Sigmoid colon (tissue), 7 donors: Measurements from ENCODE around the gene B4GALT2. TPM values are rescaled to one million over a fixed set of nuclear protein-coding genes. Genes with fewer than 3 reads are reported as not detected.

ENCODE experiments used
- DNase-seq: peaks from one replicate; pipeline ENCODE4 v3.0.0-alpha.2; 2019
- H3K27ac ChIP-seq, 4 donors: fragments of 200-600 bp; sonication (generic); one replicate each; pipeline ENCODE4 v1.5.1; 2016 to 2019; ENCODE audit warnings: mild to moderate bottlenecking in 1 of 4
- H3K27me3 ChIP-seq, 3 donors: fragments of 200-600 bp; sonication (generic); one replicate each; pipeline ENCODE4 v1.5.1; 2019; ENCODE audit warnings: mild to moderate bottlenecking in 1 of 3
- H3K36me3 ChIP-seq, 4 donors: fragments of 200-600 bp; sonication (generic); one replicate each; pipeline ENCODE4 v1.5.1; 2016 to 2019
- H3K4me1 ChIP-seq, 4 donors: fragments of 200-600 bp; sonication (generic); one replicate each; pipeline ENCODE4 v1.5.1; 2017 to 2019
- H3K4me3 ChIP-seq, 4 donors: fragments of 200-600 bp; sonication (generic); one replicate each; pipeline ENCODE4 v1.5.1; 2017 to 2019; ENCODE audit warnings: mild to moderate bottlenecking in 2 of 4, moderate library complexity in 1 of 4
- H3K9me3 ChIP-seq, 4 donors: fragments of 200-600 bp in 3 of 4; sonication (generic) in 3 of 4; one replicate each; pipeline versions ENCODE4 v1.5.1 to v1.6.1; 2013 to 2019
- EP300 ChIP-seq, 4 donors: sonication (generic); formaldehyde crosslinking; IDR thresholded peaks; one replicate each; pipeline ENCODE4 v1.6.1; 2017; ENCODE audit warnings: antibody characterized with exemption in 4 of 4
- POLR2A ChIP-seq, 2 donors: fragments of 450-650 bp; IDR thresholded peaks; one replicate each; pipeline ENCODE4 v1.6.1; 2016; ENCODE audit warnings: antibody characterized with exemption in 2 of 2, mild to moderate bottlenecking in 2 of 2, moderate library complexity in 2 of 2
- POLR2AphosphoS5 ChIP-seq, 4 donors: sonication (generic); formaldehyde crosslinking; IDR thresholded peaks; one replicate each; pipeline ENCODE4 v1.6.1; 2017; ENCODE audit warnings: antibody characterized with exemption in 4 of 4
- WGBS, 2 donors: extraction: QIAGEN DNeasy Blood & Tissue Kit; methylation state at CpG; one replicate each; pipeline ENCODE4 v1.1.7; 2013; 5-methylcytosine and 5-hydroxymethylcytosine counted together
- intact Hi-C: fragments of 100-400 bp; cut with DNase I; formaldehyde crosslinking; loops from one replicate; pipeline ENCODE4 v1.15.1; 2023
- polyA plus RNA-seq, 3 donors: library from polyadenylated mRNA; stranded (reverse); fragments of 200-250 nt; gene quantifications; one replicate each; pipeline ENCODE4 v1.2.3, GENCODE V29; 2013
- total RNA-seq, 4 donors: library from RNA; depleted of rRNA; stranded (reverse); fragments of >200 nt; gene quantifications; one replicate each; pipeline ENCODE4 v1.1.0, GENCODE V29; 2016
- TF ChIP-seq, protein P1 (sequence below), 4 experiments: fragments of 450-650 bp in 3 of 4; fragments of 200-600 bp in 1 of 4; IDR thresholded peaks; one replicate each; pipeline ENCODE4 v1.5.1; 2016 to 2019; ENCODE audit warnings: antibody characterized with exemption in 4 of 4, mild to moderate bottlenecking in 3 of 4, moderate library complexity in 2 of 4
- donor health status: healthy with polysubstance abuse.
- donor health status: Bipolar disorder and iron deficiency.
- donor health status: healthy.

Gene B4GALT2
- total and polyA plus RNA-seq, 7 donors: 14.8 to 55.9 (median 32.0) TPM

DNA sequence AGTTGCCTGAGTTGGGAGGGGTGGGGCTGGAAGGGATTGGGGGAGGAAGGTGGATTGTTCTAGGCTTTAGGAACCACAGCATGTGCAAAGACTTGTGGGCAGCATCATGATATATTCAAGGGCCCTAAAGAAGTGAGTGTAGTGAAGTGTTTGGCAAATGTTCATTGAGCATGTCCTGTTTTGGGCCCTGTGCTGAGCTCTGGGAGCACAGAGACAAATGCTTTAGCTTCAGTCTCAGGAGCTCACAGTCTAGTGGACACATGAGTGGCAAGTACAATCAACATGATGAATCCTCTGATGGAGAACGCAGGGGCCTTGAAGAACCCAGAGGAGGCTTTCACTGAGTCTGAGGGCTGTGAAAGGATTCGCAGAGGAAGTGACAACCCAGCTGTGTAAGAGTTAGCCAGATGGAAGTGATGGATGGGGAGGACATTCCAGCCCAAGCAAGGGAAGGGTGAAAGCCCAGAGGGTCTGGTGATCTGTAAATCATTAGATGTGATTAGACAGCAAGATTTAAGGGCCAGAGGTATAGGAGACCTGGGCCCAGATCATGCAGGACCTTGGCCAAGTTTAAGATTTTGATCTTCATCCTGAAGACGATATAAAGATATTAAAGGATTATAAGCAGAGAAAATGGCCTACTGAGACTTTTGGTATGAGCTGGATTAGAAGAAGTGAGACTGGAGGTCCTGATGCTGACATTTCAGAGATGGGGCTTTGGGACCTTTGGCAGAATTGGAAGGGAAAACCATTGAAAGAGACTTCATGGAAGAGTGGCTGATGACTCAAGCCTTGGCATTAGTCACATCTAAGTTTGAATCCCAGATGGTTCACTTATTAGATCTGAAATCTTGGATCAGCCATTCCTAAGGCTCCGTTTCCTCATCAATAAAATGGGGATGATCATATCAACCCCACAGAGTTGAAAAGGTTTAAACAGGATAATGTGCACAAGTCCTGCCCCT is 27.7 kb upstream of the B4GALT2 start:
- Histone ChIP-seq H3K4me3 (no peak overlapping the region), H3K4me1 (peaks cover 0 to 31% (median 24%) of the 10 kb centered on the region in 4 donors), H3K9me3 (no peaks in the 10 kb centered on the region), H3K27ac (no peak overlapping the region), H3K36me3 (peaks cover 0 to 20% (median 8%) of the 10 kb centered on the region in 4 donors), H3K27me3 (no peaks in the 10 kb centered on the region)
- TF ChIP-seq, protein P1, sequence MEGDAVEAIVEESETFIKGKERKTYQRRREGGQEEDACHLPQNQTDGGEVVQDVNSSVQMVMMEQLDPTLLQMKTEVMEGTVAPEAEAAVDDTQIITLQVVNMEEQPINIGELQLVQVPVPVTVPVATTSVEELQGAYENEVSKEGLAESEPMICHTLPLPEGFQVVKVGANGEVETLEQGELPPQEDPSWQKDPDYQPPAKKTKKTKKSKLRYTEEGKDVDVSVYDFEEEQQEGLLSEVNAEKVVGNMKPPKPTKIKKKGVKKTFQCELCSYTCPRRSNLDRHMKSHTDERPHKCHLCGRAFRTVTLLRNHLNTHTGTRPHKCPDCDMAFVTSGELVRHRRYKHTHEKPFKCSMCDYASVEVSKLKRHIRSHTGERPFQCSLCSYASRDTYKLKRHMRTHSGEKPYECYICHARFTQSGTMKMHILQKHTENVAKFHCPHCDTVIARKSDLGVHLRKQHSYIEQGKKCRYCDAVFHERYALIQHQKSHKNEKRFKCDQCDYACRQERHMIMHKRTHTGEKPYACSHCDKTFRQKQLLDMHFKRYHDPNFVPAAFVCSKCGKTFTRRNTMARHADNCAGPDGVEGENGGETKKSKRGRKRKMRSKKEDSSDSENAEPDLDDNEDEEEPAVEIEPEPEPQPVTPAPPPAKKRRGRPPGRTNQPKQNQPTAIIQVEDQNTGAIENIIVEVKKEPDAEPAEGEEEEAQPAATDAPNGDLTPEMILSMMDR (IDR thresholded peaks at IDR 0.05): no peak
- TF ChIP-seq POLR2AphosphoS5 (IDR thresholded peaks at IDR 0.05) (no peak), EP300 (IDR thresholded peaks at IDR 0.05) (no peak), POLR2A (IDR thresholded peaks at IDR 0.05) (no peak)
- intact Hi-C loops: no loop called here
- 92 to 95% methylated on average over 4 of the region's 4 CpGs for WGBS, 2 donors
- DNase-seq: no peak

DNA sequence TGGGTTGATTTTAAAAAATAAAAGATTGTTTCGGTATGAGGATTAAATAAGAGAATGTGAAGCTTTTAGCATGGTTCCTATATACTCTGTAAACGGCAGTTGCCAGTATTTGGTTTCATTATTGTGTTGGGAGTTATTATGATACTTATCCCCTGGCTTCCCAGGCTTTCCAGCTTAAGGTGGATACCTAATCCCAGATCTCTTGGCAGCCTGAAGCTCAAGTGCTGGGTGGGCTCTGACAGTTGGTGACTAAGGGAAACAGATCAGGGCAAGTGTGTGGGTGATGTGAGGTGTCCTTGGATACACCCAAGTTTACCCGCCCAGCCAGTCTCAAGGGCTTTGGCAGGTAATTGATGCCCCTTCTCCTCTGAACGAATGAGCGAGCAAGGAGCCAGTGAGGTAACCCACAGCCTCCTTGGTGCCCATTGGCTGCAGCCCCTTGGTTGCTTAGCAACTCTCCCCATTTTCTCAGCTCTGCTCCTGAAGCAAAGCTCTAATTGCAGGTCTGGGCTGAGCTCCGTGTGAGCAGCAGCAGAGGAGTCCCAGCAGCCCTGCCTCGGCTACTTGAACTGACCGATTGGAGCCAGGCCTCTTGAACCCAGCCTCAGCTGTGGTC is 26.2 kb upstream of the B4GALT2 start:
- TF ChIP-seq POLR2A (IDR thresholded peaks at IDR 0.05): no peak
- TF ChIP-seq EP300 (IDR thresholded peaks at IDR 0.05): no peak
- no peak for TF ChIP-seq POLR2AphosphoS5 (IDR thresholded peaks at IDR 0.05)
- TF ChIP-seq, protein P1 (IDR thresholded peaks at IDR 0.05): no peak
- H3K36me3 ChIP-seq: peaks cover 0 to 35% (median 18%) of the 10 kb centered on the region in 4 donors
- intact Hi-C loops: no loop called here
- H3K27ac ChIP-seq: no peak overlapping the region
- no peak overlapping the region for H3K4me3 ChIP-seq
- 85 to 89% methylated on average over 8 of the region's 8 CpGs for WGBS, 2 donors
- H3K4me1 ChIP-seq: peaks cover 0 to 23% (median 16%) of the 10 kb centered on the region in 4 donors
- no peak for DNase-seq
- no peaks in the 10 kb centered on the region for H3K27me3 ChIP-seq
- H3K9me3 ChIP-seq: no peaks in the 10 kb centered on the region

GRCh38 chr1:43953361-43953760 is 25.6 kb upstream of the B4GALT2 start:
- Histone ChIP-seq H3K27me3 (no peaks in the 10 kb centered on the region), H3K36me3 (peaks cover 0 to 40% (median 23%) of the 10 kb centered on the region in 4 donors), H3K27ac (no peak overlapping the region), H3K4me3 (no peak overlapping the region), H3K9me3 (no peaks in the 10 kb centered on the region), H3K4me1 (peaks cover 0 to 17% (median 11%) of the 10 kb centered on the region in 4 donors)
- TF ChIP-seq EP300 (IDR thresholded peaks at IDR 0.05) (no peak), POLR2AphosphoS5 (IDR thresholded peaks at IDR 0.05) (no peak), POLR2A (IDR thresholded peaks at IDR 0.05) (no peak)
- TF ChIP-seq, protein P1 (IDR thresholded peaks at IDR 0.05): no peak
- DNase-seq: no peak
- 83 to 84% methylated on average over 3 of the region's 3 CpGs for WGBS, 2 donors
- intact Hi-C loops: no loop called here

DNA sequence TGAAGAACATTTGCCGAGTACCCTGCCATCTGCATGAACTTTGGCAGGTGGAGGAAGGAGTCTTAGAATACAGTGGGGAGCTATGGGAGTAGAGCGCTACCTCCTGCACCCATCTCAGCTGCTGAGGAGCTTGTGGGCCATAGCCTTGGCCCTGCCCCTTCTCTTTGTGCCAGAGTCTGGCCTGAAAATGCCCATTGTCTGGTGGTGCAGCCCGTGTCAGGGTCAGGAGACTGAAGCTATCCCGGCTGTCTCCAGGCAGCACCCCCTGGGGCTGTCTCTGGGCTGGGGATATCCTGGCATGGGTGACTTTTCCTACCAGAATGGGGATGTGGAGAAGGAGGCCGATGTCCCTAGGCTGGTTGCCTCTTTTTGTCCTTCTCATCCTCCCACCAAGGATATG is 25.0 kb upstream of the B4GALT2 start:
- WGBS, 2 donors: 92 to 93% methylated on average over 5 of the region's 5 CpGs
- H3K27ac ChIP-seq: no peak overlapping the region
- H3K4me1 ChIP-seq: peaks cover 0 to 11% (median 4%) of the 10 kb centered on the region in 4 donors
- intact Hi-C loops: no loop called here
- no peak for TF ChIP-seq POLR2A (IDR thresholded peaks at IDR 0.05)
- no peak for TF ChIP-seq EP300 (IDR thresholded peaks at IDR 0.05)
- no peak for TF ChIP-seq POLR2AphosphoS5 (IDR thresholded peaks at IDR 0.05)
- H3K4me3 ChIP-seq: no peak overlapping the region
- no peak for DNase-seq
- peaks cover 0 to 47% (median 30%) of the 10 kb centered on the region in 4 donors for H3K36me3 ChIP-seq
- H3K9me3 ChIP-seq: no peaks in the 10 kb centered on the region
- no peaks in the 10 kb centered on the region for H3K27me3 ChIP-seq

DNA sequence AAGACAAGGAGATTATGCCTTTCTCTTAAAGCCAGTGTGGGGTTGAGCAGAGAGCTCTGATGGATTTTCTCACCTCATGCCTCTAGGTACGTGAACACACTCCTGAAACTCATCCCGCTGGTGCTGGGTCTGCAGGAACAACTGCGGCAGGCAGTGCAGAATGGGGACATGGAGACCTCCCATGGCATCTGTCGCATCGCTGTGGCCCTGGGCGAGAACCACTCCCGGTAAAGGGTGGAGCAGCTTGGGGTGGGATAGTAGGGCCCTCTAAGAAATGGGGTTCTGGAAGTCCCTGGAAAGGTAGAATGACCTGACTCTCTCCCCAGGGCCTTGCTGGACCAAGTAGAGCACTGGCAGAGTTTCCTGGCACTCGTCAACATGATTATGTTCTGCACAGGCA is 22.8 kb upstream of the B4GALT2 start:
- Histone ChIP-seq H3K27ac (no peak overlapping the region), H3K4me1 (no peaks in the 10 kb centered on the region), H3K4me3 (no peak overlapping the region), H3K9me3 (no peaks in the 10 kb centered on the region), H3K27me3 (no peaks in the 10 kb centered on the region), H3K36me3 (peaks cover 0 to 59% (median 36%) of the 10 kb centered on the region in 4 donors)
- WGBS, 2 donors: 97 to 98% methylated on average over 8 of the region's 8 CpGs
- DNase-seq: no peak
- intact Hi-C loops: no loop called here
- TF ChIP-seq POLR2A (IDR thresholded peaks at IDR 0.05): no peak
